ENCODE data around the gene HSD17B11.
"Not testable (repeated sequence)": the region's sequence is repeated elsewhere in the genome, so short reads cannot be mapped to it uniquely, and the experiment has no call there.

The HSD17B11 gene

GRCh38 chr4:87310691-87311335, 80.2 kb downstream of the HSD17B11 start:
- no peak overlapping the region for H3K4me3 ChIP-seq (ENCODE audit: low read depth, low read length)
- H3K79me2 ChIP-seq (ENCODE audit: control insufficient read depth, insufficient read depth, low read length, unreplicated experiment): no peaks in the 10 kb centered on the region
- no peaks in the 10 kb centered on the region for H3K36me3 ChIP-seq (ENCODE audit: insufficient read depth, low read length)
- no peaks in the 10 kb centered on the region for H3K4me1 ChIP-seq (ENCODE audit: control insufficient read depth, insufficient read depth, low read length, unreplicated experiment)
- H2AFZ ChIP-seq (ENCODE audit: low read length, unreplicated experiment): no peak overlapping the region
- no peak overlapping the region for H3K27ac ChIP-seq (ENCODE audit: low read depth, low read length)
- no peaks in the 10 kb centered on the region for H3K27me3 ChIP-seq (ENCODE audit: insufficient read depth, low read length)

GRCh38 chr4:87309625-87310024, 81.4 kb downstream of the HSD17B11 start:
- Histone ChIP-seq H3K79me2 (ENCODE audit: control insufficient read depth, insufficient read depth, low read length, unreplicated experiment) (no peaks in the 10 kb centered on the region), H3K36me3 (ENCODE audit: insufficient read depth, low read length) (no peaks in the 10 kb centered on the region), H3K27me3 (ENCODE audit: insufficient read depth, low read length) (no peaks in the 10 kb centered on the region), H3K27ac (ENCODE audit: low read depth, low read length) (no peak overlapping the region; the same call in 1 of the 2 replicates), H2AFZ (ENCODE audit: low read length, unreplicated experiment) (no peak overlapping the region), H3K4me3 (ENCODE audit: low read depth, low read length) (no peak overlapping the region), H3K4me1 (ENCODE audit: control insufficient read depth, insufficient read depth, low read length, unreplicated experiment) (no peaks in the 10 kb centered on the region)

GRCh38 chr4:87306056-87306455, 84.9 kb downstream of the HSD17B11 start:
- Histone ChIP-seq H3K36me3 (ENCODE audit: insufficient read depth, low read length) (no peaks in the 10 kb centered on the region), H3K4me3 (ENCODE audit: low read depth, low read length) (no peak overlapping the region), H3K27me3 (ENCODE audit: insufficient read depth, low read length) (no peaks in the 10 kb centered on the region), H3K27ac (ENCODE audit: low read depth, low read length) (no peak overlapping the region), H3K4me1 (ENCODE audit: control insufficient read depth, insufficient read depth, low read length, unreplicated experiment) (no peaks in the 10 kb centered on the region), H2AFZ (ENCODE audit: low read length, unreplicated experiment) (no peak overlapping the region), H3K79me2 (ENCODE audit: control insufficient read depth, insufficient read depth, low read length, unreplicated experiment) (no peaks in the 10 kb centered on the region)

- Histone ChIP-seq H3K27me3 (ENCODE audit: insufficient read depth, low read length) (no peaks in the 10 kb centered on the region), H3K27ac (ENCODE audit: low read depth, low read length) (no peak overlapping the region), H3K79me2 (ENCODE audit: control insufficient read depth, insufficient read depth, low read length, unreplicated experiment) (no peaks in the 10 kb centered on the region), H3K36me3 (ENCODE audit: insufficient read depth, low read length) (no peaks in the 10 kb centered on the region), H3K4me1 (ENCODE audit: control insufficient read depth, insufficient read depth, low read length, unreplicated experiment) (no peaks in the 10 kb centered on the region), H2AFZ (ENCODE audit: low read length, unreplicated experiment) (no peak overlapping the region), H3K4me3 (ENCODE audit: low read depth, low read length) (no peak overlapping the region)
Measured at GRCh38 chr4:87305562-87305961, 85.4 kb downstream of the HSD17B11 start.

- no peak overlapping the region for H2AFZ ChIP-seq (ENCODE audit: low read length, unreplicated experiment)
- H3K27me3 ChIP-seq (ENCODE audit: insufficient read depth, low read length): no peaks in the 10 kb centered on the region
- H3K4me3 ChIP-seq (ENCODE audit: low read depth, low read length): no peak overlapping the region
- no peaks in the 10 kb centered on the region for H3K79me2 ChIP-seq (ENCODE audit: control insufficient read depth, insufficient read depth, low read length, unreplicated experiment)
- H3K36me3 ChIP-seq (ENCODE audit: insufficient read depth, low read length): no peaks in the 10 kb centered on the region
- no peak overlapping the region for H3K27ac ChIP-seq (ENCODE audit: low read depth, low read length)
- H3K4me1 ChIP-seq (ENCODE audit: control insufficient read depth, insufficient read depth, low read length, unreplicated experiment): no peaks in the 10 kb centered on the region
Measured at GRCh38 chr4:87304745-87305432, 86.1 kb downstream of the HSD17B11 start.

- H3K27ac ChIP-seq (ENCODE audit: low read depth, low read length): no peak overlapping the region
- H3K36me3 ChIP-seq (ENCODE audit: insufficient read depth, low read length): no peaks in the 10 kb centered on the region
- no peak overlapping the region for H3K4me3 ChIP-seq (ENCODE audit: low read depth, low read length)
- no peaks in the 10 kb centered on the region for H3K4me1 ChIP-seq (ENCODE audit: control insufficient read depth, insufficient read depth, low read length, unreplicated experiment)
- H2AFZ ChIP-seq (ENCODE audit: low read length, unreplicated experiment): no peak overlapping the region
- H3K27me3 ChIP-seq (ENCODE audit: insufficient read depth, low read length): no peaks in the 10 kb centered on the region
- H3K79me2 ChIP-seq (ENCODE audit: control insufficient read depth, insufficient read depth, low read length, unreplicated experiment): no peaks in the 10 kb centered on the region
Measured at GRCh38 chr4:87299898-87300297, 91.1 kb downstream of the HSD17B11 start.

- H3K4me1 ChIP-seq (ENCODE audit: control insufficient read depth, insufficient read depth, low read length, unreplicated experiment): no peaks in the 10 kb centered on the region
- H3K27me3 ChIP-seq (ENCODE audit: insufficient read depth, low read length): no peaks in the 10 kb centered on the region
- H2AFZ ChIP-seq (ENCODE audit: low read length, unreplicated experiment): peak overlapping the region; percentile 5
- no peaks in the 10 kb centered on the region for H3K79me2 ChIP-seq (ENCODE audit: control insufficient read depth, insufficient read depth, low read length, unreplicated experiment)
- H3K36me3 ChIP-seq (ENCODE audit: insufficient read depth, low read length): no peaks in the 10 kb centered on the region
- no peak overlapping the region for H3K27ac ChIP-seq (ENCODE audit: low read depth, low read length)
- H3K4me3 ChIP-seq (ENCODE audit: low read depth, low read length): no peak overlapping the region
Measured at GRCh38 chr4:87298362-87298761, 92.6 kb downstream of the HSD17B11 start.

GRCh38 chr4:87294911-87295310, 96.1 kb downstream of the HSD17B11 start:
- H3K4me3 ChIP-seq (ENCODE audit: low read depth, low read length); H3K36me3 ChIP-seq (ENCODE audit: insufficient read depth, low read length); H3K4me1 ChIP-seq (ENCODE audit: control insufficient read depth, insufficient read depth, low read length, unreplicated experiment); H2AFZ ChIP-seq (ENCODE audit: low read length, unreplicated experiment); H3K27me3 ChIP-seq (ENCODE audit: insufficient read depth, low read length); H3K79me2 ChIP-seq (ENCODE audit: control insufficient read depth, insufficient read depth, low read length, unreplicated experiment); H3K27ac ChIP-seq (ENCODE audit: low read depth, low read length): not testable (repeated sequence)

GRCh38 chr4:87293889-87294288, 97.1 kb downstream of the HSD17B11 start:
- H3K79me2 ChIP-seq (ENCODE audit: control insufficient read depth, insufficient read depth, low read length, unreplicated experiment); H3K27me3 ChIP-seq (ENCODE audit: insufficient read depth, low read length); H3K4me3 ChIP-seq (ENCODE audit: low read depth, low read length); H3K4me1 ChIP-seq (ENCODE audit: control insufficient read depth, insufficient read depth, low read length, unreplicated experiment); H3K36me3 ChIP-seq (ENCODE audit: insufficient read depth, low read length); H3K27ac ChIP-seq (ENCODE audit: low read depth, low read length); H2AFZ ChIP-seq (ENCODE audit: low read length, unreplicated experiment): not testable (repeated sequence)

- Histone ChIP-seq H3K27ac (ENCODE audit: low read depth, low read length) (no peak overlapping the region), H3K27me3 (ENCODE audit: insufficient read depth, low read length) (no peaks in the 10 kb centered on the region), H2AFZ (ENCODE audit: low read length, unreplicated experiment) (no peak overlapping the region), H3K4me1 (ENCODE audit: control insufficient read depth, insufficient read depth, low read length, unreplicated experiment) (no peaks in the 10 kb centered on the region), H3K79me2 (ENCODE audit: control insufficient read depth, insufficient read depth, low read length, unreplicated experiment) (no peaks in the 10 kb centered on the region), H3K4me3 (ENCODE audit: low read depth, low read length) (no peak overlapping the region), H3K36me3 (ENCODE audit: insufficient read depth, low read length) (no peaks in the 10 kb centered on the region)
Measured at GRCh38 chr4:87286970-87287369, 104.0 kb downstream of the HSD17B11 start.
